IMR-90 (cell line): ENCODE results near the gene PBRM1. TPM values are rescaled to one million over a fixed set of nuclear protein-coding genes. Genes with fewer than 3 reads are reported as not detected.

ENCODE experiments used
- ATAC-seq: fragments of 200-7000 bp; cut with Tn5 transposase; 2 replicates; pipeline ENCODE4 v1.9.1; 2020; ENCODE audit warnings: low read depth, mild to moderate bottlenecking, moderate library complexity
- BruUV-seq: library from RNA; stranded (reverse); fragments of 400-500 nt; replicated peaks from 2 replicates; lab custom pipeline; 2021; lab: Mats Ljungman, UMichigan
- CTCF ChIA-PET: fragments of 300-600 bp; formaldehyde crosslinking; extraction: SDS; loops from one replicate; lab custom pipeline; 2021; ENCODE audit warnings: antibody characterized with exemption; lab: Yijun Ruan, JAX
- POLR2A ChIA-PET: fragments of 300-600 bp; sonication (Branson Sonifier 250); formaldehyde crosslinking; loops from one replicate; lab custom pipeline; 2022; ENCODE audit warnings: antibody characterized with exemption; ENCODE audit not compliant: unreplicated experiment; lab: Charles Lee
- DNase-seq: peaks from one replicate; pipeline ENCODE4 v3.0.0; 2013
- H2AFZ ChIP-seq: replicated peaks from 2 replicates; pipeline ENCODE3; 2013; ENCODE audit warnings: low read length, mild to moderate bottlenecking; ENCODE audit not compliant: poor library complexity
- H2AK5ac ChIP-seq: 2 replicates; pipeline ENCODE4 v1.6.1; 2013; ENCODE audit warnings: low read depth, low read length, inconsistent platforms
- H2AK9ac ChIP-seq: replicated peaks from 2 replicates; pipeline ENCODE3; 2013; ENCODE audit warnings: mild to moderate bottlenecking, low read depth, low read length, moderate library complexity; ENCODE audit not compliant: poor library complexity
- H2BK120ac ChIP-seq: 2 replicates; pipeline ENCODE4 v1.6.1; 2013; ENCODE audit warnings: low read depth, low read length, inconsistent platforms
- H2BK15ac ChIP-seq: 3 replicates; pipeline ENCODE4 v1.6.1; 2013; ENCODE audit warnings: low read depth, low read length, inconsistent platforms
- H2BK20ac ChIP-seq: 2 replicates; pipeline ENCODE4 v1.6.1; 2013; ENCODE audit warnings: low read depth, mild to moderate bottlenecking, inconsistent platforms, low read length, moderate library complexity
- H2BK5ac ChIP-seq: 2 replicates; pipeline ENCODE4 v1.6.1; 2013; ENCODE audit warnings: mild to moderate bottlenecking, low read depth, low read length, inconsistent platforms; ENCODE audit not compliant: poor library complexity, severe bottlenecking
- H3K14ac ChIP-seq: replicated peaks from 2 replicates; pipeline ENCODE4 v1.6.1; 2013; ENCODE audit warnings: low read depth, low read length, inconsistent platforms
- H3K18ac ChIP-seq: 2 replicates; pipeline ENCODE4 v1.6.1; 2013; ENCODE audit warnings: low read depth, low read length, control low read depth
- H3K23ac ChIP-seq: 2 replicates; pipeline ENCODE4 v1.6.1; 2013; ENCODE audit warnings: low read depth, low read length, inconsistent platforms
- H3K27ac ChIP-seq: 2 replicates; pipeline ENCODE4 v1.5.1; 2013; ENCODE audit warnings: mild to moderate bottlenecking, control low read depth, low read length; ENCODE audit not compliant: insufficient read depth
- H3K27me3 ChIP-seq: 2 replicates; pipeline ENCODE4 v1.6.1; 2013; ENCODE audit warnings: low read length; ENCODE audit not compliant: control insufficient read depth, insufficient read depth
- H3K36me3 ChIP-seq: 2 replicates; pipeline ENCODE4 v1.6.1; 2013; ENCODE audit warnings: low read length, mixed read lengths; ENCODE audit not compliant: control insufficient read depth, insufficient read depth
- H3K4ac ChIP-seq: 2 replicates; pipeline ENCODE4 v1.6.1; 2013; ENCODE audit warnings: low read depth, low read length, inconsistent platforms
- H3K4me1 ChIP-seq: 2 replicates; pipeline ENCODE4 v1.6.1; 2013; ENCODE audit warnings: low read length, mixed read lengths; ENCODE audit not compliant: control insufficient read depth, insufficient read depth
- H3K4me2 ChIP-seq: 2 replicates; pipeline ENCODE4 v1.6.1; 2013; ENCODE audit warnings: low read depth, mild to moderate bottlenecking, control low read depth, low read length, moderate library complexity
- H3K4me3 ChIP-seq: 2 replicates; pipeline ENCODE4 v1.5.1; 2013; ENCODE audit warnings: low read depth, mild to moderate bottlenecking, control low read depth, low read length, moderate library complexity; ENCODE audit not compliant: insufficient read depth
- H3K56ac ChIP-seq: 2 replicates; pipeline ENCODE4 v1.6.1; 2013; ENCODE audit warnings: low read length, inconsistent platforms; ENCODE audit not compliant: insufficient read depth; ENCODE audit errors: extremely low read depth
- H3K79me1 ChIP-seq, 2 experiments: 2 replicates each; pipeline ENCODE4 v1.6.1; 2013; ENCODE audit warnings: low read length in 2 of 2, inconsistent platforms in 1 of 2, low read depth in 1 of 2
- H3K9ac ChIP-seq: 2 replicates; pipeline ENCODE4 v1.6.1; 2013; ENCODE audit warnings: low read depth, low read length, control low read depth
- H3K9me1 ChIP-seq: 2 replicates; pipeline ENCODE4 v1.6.1; 2013; ENCODE audit warnings: low read length, inconsistent platforms; ENCODE audit not compliant: insufficient read depth
- H3K9me3 ChIP-seq: 2 replicates; pipeline ENCODE4 v1.6.1; 2013; ENCODE audit warnings: low read length; ENCODE audit not compliant: control insufficient read depth, insufficient read depth
- H4K20me1 ChIP-seq: 2 replicates; pipeline ENCODE4 v1.6.1; 2013; ENCODE audit warnings: low read length, inconsistent platforms; ENCODE audit not compliant: insufficient read depth
- H4K5ac ChIP-seq: 2 replicates; pipeline ENCODE4 v1.6.1; 2013; ENCODE audit warnings: mild to moderate bottlenecking, low read depth, low read length, control low read depth
- H4K8ac ChIP-seq, 2 experiments: 2 replicates each; pipeline ENCODE4 v1.6.1; 2013; ENCODE audit warnings: low read depth in 2 of 2, low read length in 2 of 2, control low read depth in 1 of 2, inconsistent platforms in 1 of 2
- H4K91ac ChIP-seq: 2 replicates; pipeline ENCODE4 v1.6.1; 2013; ENCODE audit warnings: low read depth, low read length, inconsistent platforms; ENCODE audit not compliant: insufficient read depth
- BHLHE40 ChIP-seq: fragments of 150-350 bp; IDR thresholded peaks from 2 replicates; pipeline ENCODE4 v1.6.1; 2016; ENCODE audit warnings: mild to moderate bottlenecking, low read depth, low read length
- CEBPB ChIP-seq: IDR thresholded peaks from 2 replicates; pipeline ENCODE4 v1.6.1; 2012; ENCODE audit warnings: low read depth, low read length, improper control_type of control experiment
- CHD1 ChIP-seq: IDR thresholded peaks from 2 replicates; pipeline ENCODE4 v1.6.1; 2012; ENCODE audit warnings: low read depth, low read length, improper control_type of control experiment
- CTCF ChIP-seq: conservative IDR thresholded peaks from 2 replicates; pipeline ENCODE4 v1.5.1; 2012; ENCODE audit warnings: mild to moderate bottlenecking, low read depth, low read length, improper control_type of control experiment
- ELK1 ChIP-seq: fragments of 150-350 bp; IDR thresholded peaks from 2 replicates; pipeline ENCODE4 v1.6.1; 2016; ENCODE audit warnings: low read depth, mild to moderate bottlenecking, low read length, moderate library complexity, borderline replicate concordance
- FOS ChIP-seq: fragments of 150-350 bp; IDR thresholded peaks from 2 replicates; pipeline ENCODE4 v1.6.1; 2016; ENCODE audit warnings: low read depth, low read length
- MAFK ChIP-seq: IDR thresholded peaks from 2 replicates; pipeline ENCODE4 v1.6.1; 2012; ENCODE audit warnings: low read depth, low read length, improper control_type of control experiment
- MAZ ChIP-seq: IDR thresholded peaks from 2 replicates; pipeline ENCODE4 v1.6.1; 2012; ENCODE audit warnings: low read depth, mild to moderate bottlenecking, low read length, improper control_type of control experiment, moderate library complexity, borderline replicate concordance
- MXI1 ChIP-seq: IDR thresholded peaks from 2 replicates; pipeline ENCODE4 v1.6.1; 2012; ENCODE audit warnings: low read depth, mild to moderate bottlenecking, low read length, moderate library complexity, borderline replicate concordance
- NFE2L2 ChIP-seq: fragments of 150-350 bp; IDR thresholded peaks from 2 replicates; pipeline ENCODE4 v1.6.1; 2016; ENCODE audit warnings: low read depth, mild to moderate bottlenecking, low read length
- POLR2A ChIP-seq: IDR thresholded peaks from 2 replicates; pipeline ENCODE4 v1.6.1; 2012; ENCODE audit warnings: mild to moderate bottlenecking, low read depth, low read length
- RAD21 ChIP-seq: IDR thresholded peaks from 2 replicates; pipeline ENCODE4 v1.6.1; 2012; ENCODE audit warnings: low read length, improper control_type of control experiment
- RCOR1 ChIP-seq: IDR thresholded peaks from 2 replicates; pipeline ENCODE4 v1.6.1; 2012; ENCODE audit warnings: mild to moderate bottlenecking, low read length, improper control_type of control experiment; ENCODE audit not compliant: insufficient replicate concordance
- RFX5 ChIP-seq: IDR thresholded peaks from 2 replicates; pipeline ENCODE4 v1.8.0; 2012; ENCODE audit warnings: low read depth, mild to moderate bottlenecking, low read length, moderate library complexity
- SMC3 ChIP-seq: fragments of 150-350 bp; IDR thresholded peaks from 2 replicates; pipeline ENCODE4 v1.6.1; 2016; ENCODE audit warnings: low read depth, mild to moderate bottlenecking, antibody characterized with exemption, low read length, moderate library complexity
- USF2 ChIP-seq: fragments of 150-350 bp; IDR thresholded peaks from 2 replicates; pipeline ENCODE4 v1.6.1; 2017; ENCODE audit warnings: mild to moderate bottlenecking, antibody characterized with exemption, low read length, low read depth
- WGBS, 2 experiments: methylation state at CpG; one replicate each; pipeline versions ENCODE4 v1.1.5 to v1.1.7; 2013; ENCODE audit warnings: missing lambda C conversion rate in 2 of 2; ENCODE audit not compliant: insufficient read length in 1 of 2; ENCODE audit errors: extremely low coverage in 2 of 2; 5-methylcytosine and 5-hydroxymethylcytosine counted together
- dilution Hi-C: fragments of 300-500 bp; cut with HindIII; formaldehyde crosslinking; loops from one replicate; pipeline ENCODE4 v1.14.3; 2018; ENCODE audit warnings: low sequenced_read_pairs; ENCODE audit not compliant: unreplicated experiment
- in situ Hi-C: fragments of 300-500 bp; cut with MboI; formaldehyde crosslinking; loops from 3 replicates; pipeline ENCODE4 v1.14.3; 2019; ENCODE audit warnings: low sequenced_read_pairs, inconsistent platforms, mixed read lengths
- intact Hi-C: fragments of 100-400 bp; cut with micrococcal nuclease; formaldehyde crosslinking; loops from 2 replicates; pipeline ENCODE4 v1.10.0; 2022
- polyA plus RNA-seq, 3 experiments: library from polyadenylated mRNA; depleted of rRNA; stranded (reverse); fragments of >200 nt; gene quantifications; 2 replicates each; pipeline ENCODE4 v1.2.3, GENCODE V29; 2012; ENCODE audit warnings: low replicate concordance in 1 of 3
- total RNA-seq: library from RNA; depleted of rRNA; stranded (reverse); fragments of >200 nt; gene quantifications from 2 replicates; pipeline ENCODE4 v1.2.3, GENCODE V29; 2012

PBRM1 gene
- total and polyA plus RNA-seq, 2 of the 4 experiments (the other 2 are of a cell fraction) = 16.5 to 72.6 TPM

- peaks cover 8% of the 10 kb centered on the region for H3K36me3 ChIP-seq
- intact Hi-C loops = no loop called here
- no peak overlapping the region for H2AFZ ChIP-seq
- no peak overlapping the region for H4K91ac ChIP-seq
- H3K4me1 ChIP-seq = no peaks in the 10 kb centered on the region
- no peak overlapping the region for H3K4me3 ChIP-seq
- H2BK20ac ChIP-seq = no peak overlapping the region
- H4K5ac ChIP-seq = no peak overlapping the region
- no peak overlapping the region for H3K56ac ChIP-seq
- H3K4me2 ChIP-seq = no peak overlapping the region
- no peak overlapping the region for H2BK15ac ChIP-seq
- H2BK120ac ChIP-seq = no peak overlapping the region
- H3K27ac ChIP-seq = no peak overlapping the region
- no TSS peak for BruUV-seq
- DNase-seq (no peak), ATAC-seq (no peak)
- in situ Hi-C loops = no loop called here
- 0 out of 2 replicates have a peak, but pooled peaks cover 4% of the 10 kb centered on the region for H3K9me1 ChIP-seq
- peaks cover 0 to 6% of the 10 kb centered on the region in 2 experiments; a peak in 1 of 4 replicates for H3K79me1 ChIP-seq
- 100% methylated on average over 1 of the region's 11 CpGs; no CpG with 5 or more reads in 1 of the 2 experiments for WGBS, 2 experiments
- POLR2A ChIA-PET = no interaction called here
- H3K18ac ChIP-seq = no peak overlapping the region
- no peaks in the 10 kb centered on the region for H3K27me3 ChIP-seq
- TF ChIP-seq NFE2L2 (no peak), RFX5 (no peak), RAD21 (no peak), CEBPB (no peak), ELK1 (no peak), MXI1 (no peak), USF2 (no peak), SMC3 (no peak), MAFK (no peak), CHD1 (no peak), RCOR1 (no peak), FOS (no peak), MAZ (no peak), POLR2A (no peak), BHLHE40 (no peak), CTCF (no peak)
- CTCF ChIA-PET = no interaction called here
- H3K23ac ChIP-seq = no peak overlapping the region
- H3K4ac ChIP-seq = no peak overlapping the region
- H2AK5ac ChIP-seq = no peak overlapping the region
- no peaks in the 10 kb centered on the region for H4K20me1 ChIP-seq
- H3K9me3 ChIP-seq = no peaks in the 10 kb centered on the region
- H3K14ac ChIP-seq = no peak overlapping the region
- H2BK5ac ChIP-seq = no peak overlapping the region
- H4K8ac ChIP-seq = no peak overlapping the region
- no peak overlapping the region for H3K9ac ChIP-seq
- dilution Hi-C loops = no loop called here
- no peak overlapping the region for H2AK9ac ChIP-seq
Observed at GRCh38 chr3:52715714-52716305, 30.1 kb upstream of the PBRM1 start.
